ENCODE results near the gene RAB35. TPM values are rescaled to one million over a fixed set of nuclear protein-coding genes. Genes with fewer than 3 reads are reported as not detected.
"Not testable (repeated sequence)": the region's sequence is repeated elsewhere in the genome, so short reads cannot be mapped to it uniquely, and the experiment has no call there.

RAB35 gene
- total RNA-seq, 1 donor from 2014 or later: 34.8 TPM

DNA sequence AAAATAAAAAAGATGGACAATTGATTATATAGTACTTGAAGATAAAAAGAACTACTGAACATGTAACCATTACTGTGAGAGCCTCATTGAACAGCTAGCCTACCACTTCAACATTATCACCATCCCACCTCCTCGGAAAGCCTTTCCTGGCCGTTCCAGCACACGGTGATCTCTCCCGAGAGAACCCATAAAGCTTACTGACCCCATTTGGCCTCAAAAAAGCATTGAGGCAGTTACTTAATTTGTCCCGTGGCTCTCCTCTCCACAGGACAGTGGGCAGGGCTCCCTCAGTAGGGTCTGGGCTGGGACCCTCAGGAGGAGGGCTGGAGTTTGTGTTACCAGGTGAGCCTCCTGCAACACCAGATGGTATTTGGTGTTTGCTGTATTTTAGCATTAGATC lies 55.8 kb downstream of the RAB35 start:
- no peak for DNase-seq

DNA sequence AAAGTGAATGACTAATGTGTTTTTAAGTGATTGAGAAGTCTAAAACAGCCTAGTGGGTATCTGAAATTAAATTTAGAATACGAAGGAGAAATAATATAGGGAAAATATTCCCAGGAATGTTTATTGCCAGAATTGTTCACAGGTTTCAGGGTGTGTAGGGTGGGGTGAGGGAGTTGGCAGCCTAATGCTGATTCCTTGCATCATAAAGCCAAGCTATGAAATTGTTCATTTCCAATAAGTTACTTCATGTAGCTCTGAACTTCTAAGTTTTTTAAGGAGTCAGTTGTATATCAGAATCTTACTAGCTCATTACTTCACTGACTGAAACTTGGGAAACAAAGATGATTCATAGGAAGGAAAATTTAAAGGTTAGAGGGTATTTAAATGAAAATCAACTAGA lies 56.4 kb downstream of the RAB35 start:
- DNase-seq: no peak

- DNase-seq: no peak
These were observed 59.8 kb downstream of the RAB35 start for GRCh38 chr12:120056739-120057138.

DNA sequence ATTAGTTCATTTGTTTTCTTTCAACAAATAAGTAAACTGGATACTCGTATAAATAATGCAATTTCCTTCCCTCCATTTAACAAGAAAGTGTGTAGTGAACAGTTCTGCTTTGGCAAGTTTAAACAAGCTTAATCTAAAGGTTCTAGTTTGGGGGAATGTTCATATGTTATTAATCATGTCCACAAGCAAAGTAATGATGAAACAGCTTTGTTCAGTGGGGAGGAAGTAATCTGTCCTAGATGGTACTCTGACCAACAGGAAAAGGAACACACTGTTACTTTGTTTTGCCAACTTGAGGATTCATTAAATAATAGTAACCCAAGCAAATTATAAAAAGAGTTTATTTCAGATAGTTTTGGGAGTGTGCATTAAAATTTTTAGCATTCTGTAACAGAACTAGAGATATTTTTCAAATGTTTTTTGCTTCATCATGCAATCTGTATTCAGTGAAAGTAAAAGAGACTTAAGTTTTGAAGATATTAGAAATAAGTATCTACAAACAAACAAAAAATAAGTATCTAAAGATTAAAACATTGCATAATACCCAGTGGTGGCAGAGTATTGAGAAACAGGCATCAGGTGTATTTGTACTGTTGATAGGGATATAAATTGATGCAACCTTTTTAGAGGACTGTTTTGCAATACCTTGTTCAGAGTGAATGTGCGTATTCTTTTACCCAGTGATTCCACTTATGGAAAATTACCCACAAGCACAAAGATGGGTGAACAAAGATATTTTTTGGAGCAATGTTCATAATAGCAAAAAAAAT lies 61.1 kb downstream of the RAB35 start:
- DNase-seq: no peak

- no peak for DNase-seq
These were observed 62.3 kb downstream of the RAB35 start for GRCh38 chr12:120054293-120054692.

GRCh38 chr12:120051535-120051934 lies 65.0 kb downstream of the RAB35 start:
- no peak for DNase-seq

GRCh38 chr12:120049426-120049825 lies 67.1 kb downstream of the RAB35 start:
- no peak for DNase-seq

- DNase-seq: no peak
These were observed 68.3 kb downstream of the RAB35 start for GRCh38 chr12:120048263-120048662.

DNA sequence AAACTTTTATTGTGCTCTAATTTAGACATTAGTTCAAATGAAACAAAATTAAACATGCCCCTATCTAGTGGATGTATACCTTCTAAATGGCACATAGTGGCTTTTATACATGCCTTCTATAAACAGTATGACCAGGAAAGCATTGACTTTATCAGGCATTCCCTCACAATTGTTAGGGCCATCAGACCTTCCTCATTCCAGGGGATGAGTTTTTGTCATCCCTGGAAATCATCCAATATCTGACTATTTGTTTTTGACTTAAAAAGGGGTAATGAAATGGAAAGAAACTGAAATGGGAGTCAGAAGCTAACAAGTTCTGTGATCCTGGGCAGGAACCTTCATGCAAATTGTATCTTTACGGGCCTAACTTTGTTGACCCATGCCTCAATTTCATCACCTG lies 69.5 kb downstream of the RAB35 start:
- DNase-seq: no peak

- not testable (repeated sequence) for DNase-seq
These were observed 71.2 kb downstream of the RAB35 start for GRCh38 chr12:120045367-120045766.

Small RNA genes lying within 50 kb of the gene (small RNA-seq; reads per million reads assigned to genes)
- gene AC004812.1 (not detected), gene MIR4498 (not detected)

Other genes starting within 250 kb of the RAB35 start
- gene CIT, start 239.4 kb downstream of the RAB35 start, total RNA-seq: 13.3 TPM
- 25.4 TPM for gene BICDL1, start 127.5 kb downstream of the RAB35 start, total RNA-seq
- gene GCN1, start 78.0 kb upstream of the RAB35 start, total RNA-seq: 53.7 TPM
- gene RPLP0, start 84.4 kb upstream of the RAB35 start, total RNA-seq: 1,592 TPM
- 2.8 TPM for gene PXN, start 149.0 kb upstream of the RAB35 start, total RNA-seq
- under 0.01 TPM for gene RNU4-2, start 175.2 kb upstream of the RAB35 start, total RNA-seq
- under 0.01 TPM for gene RNU4-1, start 176.5 kb upstream of the RAB35 start, total RNA-seq
- 4.5 TPM for gene SIRT4, start 185.6 kb upstream of the RAB35 start, total RNA-seq
- not detected for gene PLA2G1B, start 211.0 kb upstream of the RAB35 start, total RNA-seq